ENCODE results near the gene SERPINA1. TPM values are rescaled to one million over a fixed set of nuclear protein-coding genes. Genes with fewer than 3 reads are reported as not detected.
"Not testable (repeated sequence)": the region's sequence is repeated elsewhere in the genome, so short reads cannot be mapped to it uniquely, and the experiment has no call there.

The SERPINA1 gene
- total RNA-seq, result 10 to 100 TPM; 22.1 to 24.5 TPM

DNA sequence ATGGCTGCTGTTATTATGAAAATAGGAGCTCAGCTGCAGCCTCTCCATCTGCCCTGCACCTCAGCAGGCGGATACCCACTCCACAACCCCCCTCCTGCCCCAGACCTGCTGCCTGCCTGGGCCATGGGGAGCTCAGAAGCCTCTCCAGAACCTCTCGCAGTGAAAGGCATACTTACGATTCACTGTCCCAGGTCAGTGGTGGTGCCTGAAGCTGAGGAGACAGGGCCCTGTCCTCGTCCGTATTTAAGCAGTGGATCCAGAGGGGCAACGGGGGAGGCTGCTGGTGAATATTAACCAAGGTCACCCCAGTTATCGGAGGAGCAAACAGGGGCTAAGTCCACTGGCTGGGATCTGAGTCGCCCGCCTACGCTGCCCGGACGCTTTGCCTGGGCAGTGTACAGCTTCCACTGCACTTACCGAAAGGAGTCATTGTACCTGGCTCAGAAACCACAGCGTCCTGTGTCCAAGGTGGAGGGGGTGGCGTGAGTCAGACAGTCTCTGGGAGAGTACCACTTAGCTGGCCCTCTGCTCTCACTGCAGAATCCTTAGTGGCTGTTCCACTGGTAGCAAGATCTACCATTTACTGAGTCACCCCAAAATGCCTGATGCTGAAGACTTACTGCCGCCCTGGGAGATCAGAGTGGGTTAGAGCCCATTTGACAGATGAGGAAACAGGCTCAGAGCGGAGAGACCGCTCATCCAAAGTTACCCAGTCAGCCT lies at the start of gene SERPINA1:
Gene SERPINA1, minus strand, starts transcription at position 219 of the 720 bp plus-strand sequence. CDS start 5,365 bp downstream, outside the sequence.
- POLR2A ChIA-PET, result no interaction called here

DNA sequence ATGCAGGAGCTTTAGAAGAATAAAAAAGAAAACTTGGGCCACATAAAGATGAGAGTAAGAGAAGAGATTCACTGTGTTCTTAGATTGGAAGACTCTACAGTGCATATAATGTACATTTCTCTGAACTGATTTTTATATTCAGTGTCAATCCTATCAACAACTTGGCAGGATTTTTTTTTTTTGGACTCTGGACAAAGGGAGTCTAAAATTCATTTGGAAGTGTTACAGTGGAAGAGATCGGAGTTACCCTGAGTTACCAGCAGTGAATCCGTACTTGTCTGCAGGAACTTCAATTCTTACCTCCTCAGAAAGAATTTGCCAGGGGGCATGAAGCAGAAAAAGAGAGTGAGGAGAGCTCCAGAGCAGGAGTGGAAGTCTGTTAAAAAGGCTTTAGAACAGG lies 40.2 kb upstream of the SERPINA1 start:
- H3K9me3 Mint-ChIP-seq, result peaks cover 3% of the 10 kb centered on the region
- H3K27ac Mint-ChIP-seq, result no peak overlapping the region
- CTCF ChIA-PET, result interaction anchor here (1.0 kb wide), 1 partner anchor 27 kb away, joined by 4 read pairs; no protein-coding TSS in a partner anchor
- intact Hi-C loops (cut with micrococcal nuclease), result no loop called here
- no peak for DNase-seq
- no peaks in the 10 kb centered on the region for H3K4me1 Mint-ChIP-seq (ENCODE audit: low read depth)
- H3K36me3 Mint-ChIP-seq, result no peaks in the 10 kb centered on the region
- POLR2A ChIA-PET, result no interaction called here
- H3K4me3 Mint-ChIP-seq, result no peak overlapping the region
- H3K27me3 Mint-ChIP-seq, result peaks cover 5% of the 10 kb centered on the region

More for the DNA sequence above, at the start of gene SERPINA1:
- Mint-ChIP-seq H3K4me3 (no peak within 1 kb of the TSS), H3K36me3 (no peaks in the 10 kb centered on the region), H3K27me3 (no peaks in the 10 kb centered on the region), H3K27ac (peak within 1 kb of the TSS; percentile 56), H3K4me1 (ENCODE audit: low read depth) (peaks cover 29% of the 10 kb centered on the region), H3K9me3 (no peaks in the 10 kb centered on the region)
- intact Hi-C loops (cut with micrococcal nuclease), result no loop called here
- CTCF ChIA-PET, result no interaction called here
- peak; percentile 50 for DNase-seq

DNA sequence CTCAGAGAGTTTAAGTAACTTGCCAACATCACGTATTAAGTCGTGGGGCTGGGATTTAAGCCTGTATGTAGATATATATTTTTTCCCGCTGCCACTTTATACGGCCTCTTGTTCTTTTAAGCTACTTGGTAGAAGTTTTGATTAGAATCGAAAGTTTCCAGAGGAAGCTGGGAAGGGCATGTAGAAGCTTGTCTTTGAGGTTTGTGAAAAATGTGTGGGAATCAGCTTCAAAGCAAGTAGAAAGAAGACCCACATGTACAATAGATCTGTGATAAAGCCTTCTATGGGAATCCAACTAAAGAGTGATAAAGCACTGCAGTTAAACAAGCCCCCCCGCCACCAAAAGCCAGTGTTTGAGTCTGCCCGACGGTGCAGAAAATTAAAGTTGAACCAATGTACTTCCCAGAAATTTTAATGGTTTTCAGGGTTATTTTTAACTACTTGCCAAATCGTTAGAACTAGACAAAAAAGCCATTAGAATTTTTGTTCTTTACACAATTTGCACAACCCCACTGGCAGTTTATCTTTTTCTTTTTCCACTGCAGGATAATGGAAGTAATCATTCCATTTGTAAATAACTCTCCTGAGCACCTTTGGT lies 38.7 kb upstream of the SERPINA1 start:
- Mint-ChIP-seq H3K27ac (no peak overlapping the region), H3K4me3 (no peak overlapping the region), H3K36me3 (no peaks in the 10 kb centered on the region), H3K4me1 (ENCODE audit: low read depth) (peaks cover 7% of the 10 kb centered on the region), H3K27me3 (peaks cover 8% of the 10 kb centered on the region), H3K9me3 (peaks cover 3% of the 10 kb centered on the region)
- ChIA-PET POLR2A (no interaction called here), CTCF (no interaction called here)
- no peak for DNase-seq
- intact Hi-C loops (cut with micrococcal nuclease), result no loop called here

DNA sequence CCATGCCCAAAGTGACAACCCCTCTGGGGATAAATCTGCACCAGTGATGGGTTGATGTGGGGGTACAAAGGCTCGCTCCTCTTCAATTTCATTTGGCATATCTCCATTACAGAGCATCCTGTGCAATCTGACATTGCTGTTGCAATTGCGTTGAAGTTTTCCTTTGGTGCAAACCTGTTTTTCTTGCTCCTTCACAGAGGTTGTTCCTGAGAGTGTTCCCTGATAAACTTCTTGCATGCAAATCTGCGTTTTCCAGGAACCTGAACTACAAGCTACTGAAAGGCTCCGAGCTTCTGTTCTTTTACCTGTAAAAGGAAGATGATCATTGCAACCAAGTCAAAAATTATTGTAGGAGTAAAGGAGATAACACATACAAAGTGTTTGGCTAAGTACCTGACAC lies 38.1 kb upstream of the SERPINA1 start:
- Mint-ChIP-seq H3K27me3 (peaks cover 8% of the 10 kb centered on the region), H3K27ac (no peak overlapping the region), H3K4me1 (ENCODE audit: low read depth) (peaks cover 7% of the 10 kb centered on the region), H3K9me3 (peaks cover 3% of the 10 kb centered on the region), H3K36me3 (no peaks in the 10 kb centered on the region), H3K4me3 (no peak overlapping the region)
- POLR2A ChIA-PET, result no interaction called here
- CTCF ChIA-PET, result no interaction called here
- intact Hi-C loops (cut with micrococcal nuclease), result no loop called here
- no peak for DNase-seq

DNA sequence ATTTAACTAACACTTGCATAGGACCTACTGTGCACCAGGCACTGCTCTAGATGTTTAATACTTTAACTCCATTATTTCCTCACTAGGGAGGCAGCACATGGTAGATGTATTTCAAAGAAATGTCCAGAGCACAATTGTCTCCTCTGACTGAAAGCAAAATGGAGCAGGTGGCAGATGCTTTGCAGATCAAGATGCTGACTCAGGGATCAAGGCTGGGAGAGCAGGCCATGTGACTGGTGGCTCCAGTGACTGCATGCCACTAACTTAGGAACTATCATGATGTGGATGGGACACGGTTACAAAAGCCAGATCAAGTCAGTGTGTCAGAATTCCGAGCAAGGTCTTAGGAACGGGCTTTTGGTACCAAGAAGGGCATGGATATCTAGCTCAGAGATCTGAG lies 36.0 kb upstream of the SERPINA1 start:
- Mint-ChIP-seq H3K4me1 (ENCODE audit: low read depth) (peaks cover 7% of the 10 kb centered on the region), H3K9me3 (peaks cover 7% of the 10 kb centered on the region), H3K36me3 (no peaks in the 10 kb centered on the region), H3K27me3 (peaks cover 10% of the 10 kb centered on the region), H3K27ac (no peak overlapping the region), H3K4me3 (no peak overlapping the region)
- intact Hi-C loops (cut with micrococcal nuclease), result no loop called here
- ChIA-PET POLR2A (no interaction called here), CTCF (no interaction called here)
- DNase-seq, result no peak

DNA sequence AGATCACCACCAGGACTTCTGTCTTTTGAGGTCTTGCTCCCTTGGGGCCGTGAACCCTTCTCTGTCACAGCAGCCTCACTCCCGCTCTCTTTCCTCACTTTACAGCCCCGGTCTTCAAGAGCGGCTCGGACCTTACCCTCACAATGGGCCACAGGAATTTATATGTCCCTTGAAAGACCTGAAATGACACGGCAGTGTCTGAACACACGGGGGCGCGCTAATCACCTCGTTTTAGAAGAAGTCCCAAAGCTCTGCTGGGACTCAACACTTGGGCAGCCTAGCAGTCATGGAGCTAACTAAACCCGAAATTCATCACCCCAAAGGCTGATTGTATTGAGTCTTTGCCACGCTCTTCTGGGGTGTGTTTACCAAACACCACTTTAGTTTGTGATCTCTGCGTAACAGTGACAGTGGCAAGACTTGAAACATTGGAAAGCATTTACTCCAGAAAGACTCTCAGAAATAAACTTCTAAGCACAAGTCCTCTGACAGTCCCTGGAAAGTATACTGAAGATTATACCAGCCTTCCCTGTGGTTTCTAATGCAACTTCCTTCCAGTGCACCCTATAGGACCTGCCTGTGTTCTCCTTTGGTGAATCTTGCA lies 35.2 kb upstream of the SERPINA1 start:
- intact Hi-C loops (cut with micrococcal nuclease), result loop anchor here (2.0 kb wide), 1 partner anchor 63 kb away; no protein-coding TSS in a partner anchor
- POLR2A ChIA-PET, result no interaction called here
- H3K36me3 Mint-ChIP-seq, result peaks cover 2% of the 10 kb centered on the region
- peaks cover 10% of the 10 kb centered on the region for H3K9me3 Mint-ChIP-seq
- CTCF ChIA-PET, result interaction anchor here (0.5 to 2.0 kb wide), 10 partner anchors 10 to 127 kb away, joined by 3 to 17 read pairs (median 3); no protein-coding TSS in a partner anchor
- no peak overlapping the region for H3K4me3 Mint-ChIP-seq
- DNase-seq, result peak; percentile 78
- H3K27ac Mint-ChIP-seq, result no peak overlapping the region
- H3K27me3 Mint-ChIP-seq, result peaks cover 10% of the 10 kb centered on the region
- peaks cover 7% of the 10 kb centered on the region for H3K4me1 Mint-ChIP-seq (ENCODE audit: low read depth)

DNA sequence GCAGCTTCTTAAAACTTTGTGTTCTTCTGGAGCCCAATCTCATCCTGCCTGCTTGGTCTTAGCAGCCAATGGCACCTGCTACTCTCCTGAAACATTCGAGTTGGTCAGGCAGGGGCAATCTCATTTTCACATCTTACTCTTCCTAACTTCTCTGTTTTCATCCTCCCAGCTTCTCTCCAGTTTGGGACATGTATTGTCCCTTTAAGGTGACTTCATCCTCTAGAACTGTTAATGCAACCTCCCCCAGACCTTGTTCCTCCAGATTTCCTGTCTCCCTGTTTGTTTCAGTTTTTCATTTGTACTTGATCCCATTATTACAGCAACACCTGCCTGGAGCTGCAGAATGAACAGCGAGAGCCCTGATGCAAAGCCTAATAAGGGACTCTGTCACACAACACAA lies 32.9 kb upstream of the SERPINA1 start:
- Mint-ChIP-seq H3K4me3 (no peak overlapping the region), H3K27ac (no peak overlapping the region), H3K36me3 (peaks cover 5% of the 10 kb centered on the region), H3K27me3 (peaks cover 10% of the 10 kb centered on the region), H3K9me3 (peaks cover 21% of the 10 kb centered on the region), H3K4me1 (ENCODE audit: low read depth) (peaks cover 7% of the 10 kb centered on the region)
- POLR2A ChIA-PET, result no interaction called here
- no peak for DNase-seq
- intact Hi-C loops (cut with micrococcal nuclease), result no loop called here
- CTCF ChIA-PET, result interaction anchor here (0.7 to 1.8 kb wide), 3 partner anchors 13 to 127 kb away, joined by 3 to 7 read pairs (median 6); no protein-coding TSS in a partner anchor

DNA sequence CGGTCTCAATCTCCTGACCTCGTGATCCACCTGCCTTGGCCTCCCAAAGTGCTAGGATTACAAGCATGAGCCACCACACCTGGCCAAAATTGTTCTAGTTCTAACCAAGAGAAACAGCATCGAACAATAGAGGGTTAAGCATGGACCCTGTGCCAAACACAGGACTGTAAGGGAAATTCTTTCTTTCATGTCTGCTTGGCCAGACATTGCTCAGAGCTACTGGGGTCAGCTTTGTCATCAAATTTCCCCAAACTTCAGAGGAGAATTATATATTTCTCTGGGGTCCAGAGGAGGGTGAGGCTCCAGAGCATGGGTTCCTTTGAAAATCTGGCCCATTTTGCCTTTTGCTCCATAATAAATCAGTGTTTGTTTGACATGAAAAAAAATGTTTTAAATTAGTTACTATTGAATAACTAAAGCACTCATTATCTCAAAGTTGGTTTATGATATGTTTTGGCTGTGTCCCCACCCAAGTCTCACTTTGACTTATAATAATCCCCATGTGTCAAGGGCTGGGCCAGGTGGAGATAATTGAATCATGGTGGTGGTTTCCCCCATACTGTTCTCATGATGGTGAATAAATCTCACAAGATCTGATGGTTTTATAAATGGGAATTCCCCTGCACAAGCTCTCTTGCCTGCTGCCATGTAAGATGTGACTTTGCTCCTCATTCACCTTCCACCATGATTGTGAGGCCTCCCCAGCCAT lies 29.2 kb upstream of the SERPINA1 start:
- peaks cover 24% of the 10 kb centered on the region for H3K9me3 Mint-ChIP-seq
- H3K27me3 Mint-ChIP-seq; H3K4me1 Mint-ChIP-seq (ENCODE audit: low read depth); H3K4me3 Mint-ChIP-seq; CTCF ChIA-PET; H3K36me3 Mint-ChIP-seq; H3K27ac Mint-ChIP-seq; intact Hi-C loops (cut with micrococcal nuclease); POLR2A ChIA-PET: not testable (repeated sequence)
- DNase-seq, result peak; percentile 21

DNA sequence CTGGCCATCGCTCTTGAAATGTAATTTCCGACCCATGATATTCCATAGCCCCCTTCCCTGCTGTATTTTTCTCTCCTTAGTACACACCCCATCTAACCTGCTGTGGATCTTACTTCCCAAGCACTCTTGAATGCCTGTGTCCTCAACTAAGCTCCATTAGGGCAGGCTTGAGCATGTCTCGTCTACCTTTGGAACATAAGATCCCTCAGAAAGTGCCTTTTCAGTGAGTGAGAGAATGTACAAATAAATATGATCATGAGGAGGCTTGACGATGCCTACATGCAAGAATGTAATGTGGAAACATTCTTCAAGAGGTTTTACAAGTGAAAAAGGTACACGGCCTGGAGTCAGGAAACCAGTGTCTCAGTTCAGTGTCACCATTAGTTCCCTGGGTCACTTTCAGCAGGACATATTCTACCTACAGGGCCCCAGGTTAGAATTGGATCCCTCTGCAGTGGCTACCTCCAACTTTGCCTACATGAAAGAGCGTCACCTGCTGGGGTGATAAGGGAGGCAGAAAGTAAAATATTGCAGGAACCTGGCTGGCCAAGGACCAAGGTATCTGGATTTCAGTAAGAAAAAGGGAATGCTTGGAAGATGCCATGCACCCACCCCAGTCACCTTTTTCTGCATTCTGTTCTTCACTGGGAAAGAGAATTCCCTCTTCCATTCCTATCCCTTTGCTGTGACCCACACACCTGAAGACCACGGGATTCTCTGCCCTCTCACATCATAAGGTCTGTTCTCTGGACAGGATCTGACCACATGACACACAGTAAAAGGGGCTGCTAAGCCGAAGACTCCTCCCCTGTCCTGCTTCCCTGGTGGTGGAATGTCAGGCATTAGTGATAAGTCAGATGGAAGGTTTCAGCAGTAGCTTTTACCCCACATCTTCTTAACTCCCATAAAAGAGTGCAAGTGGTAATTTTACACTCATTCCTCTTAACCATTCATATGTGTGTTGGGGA lies 24.6 kb upstream of the SERPINA1 start:
- no peak overlapping the region for H3K4me3 Mint-ChIP-seq
- no peaks in the 10 kb centered on the region for H3K4me1 Mint-ChIP-seq (ENCODE audit: low read depth)
- intact Hi-C loops (cut with micrococcal nuclease), result loop anchor here (2.0 kb wide), 1 partner anchor 58 kb away; no protein-coding TSS in a partner anchor
- H3K36me3 Mint-ChIP-seq, result peaks cover 2% of the 10 kb centered on the region
- POLR2A ChIA-PET, result no interaction called here
- peaks cover 12% of the 10 kb centered on the region for H3K9me3 Mint-ChIP-seq
- H3K27me3 Mint-ChIP-seq, result peaks cover 7% of the 10 kb centered on the region
- DNase-seq, result peak; percentile 25
- no peak overlapping the region for H3K27ac Mint-ChIP-seq
- CTCF ChIA-PET, result interaction anchor here (0.9 to 2.0 kb wide), 4 partner anchors 10 to 73 kb away, joined by 3 to 6 read pairs (median 4); no protein-coding TSS in a partner anchor

DNA sequence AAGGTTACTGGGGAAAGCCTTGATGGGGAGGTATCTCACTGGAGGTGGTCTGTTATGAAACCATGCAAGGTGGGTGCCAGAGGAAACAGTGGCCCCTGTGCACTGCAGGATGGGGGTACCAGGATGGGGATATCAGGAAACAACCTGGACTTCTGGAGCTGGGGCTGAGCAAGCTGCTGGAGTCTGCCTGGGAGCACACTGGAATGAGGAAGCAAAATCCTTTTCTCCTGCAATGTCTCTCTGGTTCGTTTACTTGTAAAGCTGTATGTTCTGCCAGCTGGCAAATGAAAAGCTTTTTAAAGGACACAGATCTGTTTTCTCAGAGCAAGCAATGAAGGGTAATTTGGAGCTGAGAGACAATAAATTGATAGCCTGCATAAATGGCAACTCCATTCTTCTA lies 23.2 kb upstream of the SERPINA1 start:
- intact Hi-C loops (cut with micrococcal nuclease), result loop anchor here (2.0 kb wide), 1 partner anchor 57 kb away; no protein-coding TSS in a partner anchor
- POLR2A ChIA-PET, result no interaction called here
- H3K36me3 Mint-ChIP-seq, result peaks cover 2% of the 10 kb centered on the region
- peaks cover 7% of the 10 kb centered on the region for H3K27me3 Mint-ChIP-seq
- H3K4me1 Mint-ChIP-seq (ENCODE audit: low read depth), result no peaks in the 10 kb centered on the region
- no peak for DNase-seq
- H3K4me3 Mint-ChIP-seq, result no peak overlapping the region
- CTCF ChIA-PET, result interaction anchor here (1.4 kb wide), 1 partner anchor 75 kb away, joined by 4 read pairs; no protein-coding TSS in a partner anchor
- no peak overlapping the region for H3K27ac Mint-ChIP-seq
- H3K9me3 Mint-ChIP-seq, result peaks cover 12% of the 10 kb centered on the region

DNA sequence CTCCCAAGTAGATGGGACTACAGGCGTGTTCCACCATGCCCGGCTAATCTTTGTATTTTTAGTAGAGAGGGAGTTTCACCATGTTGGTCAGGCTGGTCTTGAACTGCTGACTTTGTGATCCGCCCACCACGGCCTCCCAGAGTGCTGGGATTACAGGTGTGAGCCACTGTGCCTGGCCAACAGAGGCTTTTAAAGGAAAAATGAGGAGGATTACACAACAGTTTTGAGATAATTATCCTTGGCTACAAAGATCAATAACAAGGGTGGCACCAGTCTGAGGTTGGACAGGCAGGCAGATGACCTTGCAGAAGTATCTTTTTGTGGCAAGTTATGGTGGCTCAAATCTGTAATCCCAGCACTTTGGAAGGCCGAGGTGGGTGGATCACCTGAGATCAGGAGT lies 21.0 kb upstream of the SERPINA1 start:
- intact Hi-C loops (cut with micrococcal nuclease); H3K27ac Mint-ChIP-seq; DNase-seq; H3K36me3 Mint-ChIP-seq; H3K4me1 Mint-ChIP-seq (ENCODE audit: low read depth); POLR2A ChIA-PET; H3K27me3 Mint-ChIP-seq; H3K9me3 Mint-ChIP-seq; H3K4me3 Mint-ChIP-seq: not testable (repeated sequence)
- CTCF ChIA-PET, result interaction anchor here (0.7 kb wide), 1 partner anchor 273 kb away, joined by 3 read pairs; no protein-coding TSS in a partner anchor

Measured in activated CD4-positive, alpha-beta memory T cell treated with anti-CD3 and anti-CD28 coated beads for 36 hours (primary cell).